CD14-positive monocyte (primary cell): Measurements from ENCODE around the gene GCNA. TPM values are rescaled to one million over a fixed set of nuclear protein-coding genes. Genes with fewer than 3 reads are reported as not detected.

Source experiments
- DNase-seq, 3 donors: peaks; one replicate each; pipeline ENCODE4 v3.0.0-alpha.2; 2011 to 2022
- H2AFZ ChIP-seq: 2 replicates; pipeline ENCODE4 v1.6.0; 2012; ENCODE audit warnings: mild to moderate bottlenecking, low read depth, low read length, inconsistent platforms; ENCODE audit not compliant: insufficient read depth, poor library complexity, severe bottlenecking
- H3K27ac ChIP-seq, 2 donors: 1 replicate in 1 of 2; 2 replicates in 1 of 2; pipeline ENCODE4 v1.5.1; 2012 to 2013; ENCODE audit warnings: low read length in 2 of 2, control low read depth in 1 of 2, inconsistent platforms in 1 of 2, low read depth in 1 of 2, mild to moderate bottlenecking in 1 of 2
- H3K27me3 ChIP-seq, 2 donors: one replicate each; pipeline versions ENCODE4 v1.6.0 to v1.6.1; 2011 to 2013; ENCODE audit warnings: low read length in 2 of 2; ENCODE audit not compliant: control insufficient read depth in 2 of 2, insufficient read depth in 2 of 2
- H3K36me3 ChIP-seq, 2 donors: replicated peaks in 1 of 2; 1 replicate in 1 of 2; 2 replicates in 1 of 2; pipeline versions ENCODE4 v1.5.1 to v1.6.1; 2012 to 2013; ENCODE audit warnings: low read length in 2 of 2, control low read depth in 1 of 2, inconsistent platforms in 1 of 2, mild to moderate bottlenecking in 1 of 2; ENCODE audit not compliant: insufficient read depth in 2 of 2, control insufficient read depth in 1 of 2
- H3K4me1 ChIP-seq, 2 donors: 1 replicate in 1 of 2; 2 replicates in 1 of 2; pipeline versions ENCODE4 v1.5.1 to v1.6.1; 2012 to 2013; ENCODE audit warnings: low read length in 2 of 2, control low read depth in 1 of 2, inconsistent platforms in 1 of 2, mild to moderate bottlenecking in 1 of 2, moderate library complexity in 1 of 2; ENCODE audit not compliant: insufficient read depth in 2 of 2, control insufficient read depth in 1 of 2
- H3K4me2 ChIP-seq: replicated peaks from 2 replicates; pipeline ENCODE3; 2012; ENCODE audit warnings: low read length, moderate library complexity, mild to moderate bottlenecking; ENCODE audit not compliant: poor library complexity, severe bottlenecking; ENCODE audit errors: extremely low read depth
- H3K4me3 ChIP-seq, 3 experiments: fragments of 200-600 bp in 1 of 3; sonication (generic) in 1 of 3; replicated peaks in 1 of 3; 1 replicate in 2 of 3; 2 replicates in 1 of 3; pipeline ENCODE4 v1.5.1; 2011 to 2013; ENCODE audit warnings: low read length in 3 of 3, mild to moderate bottlenecking in 3 of 3, control low read depth in 2 of 3, low read depth in 2 of 3, inconsistent platforms in 1 of 3, moderate library complexity in 1 of 3
- H3K79me2 ChIP-seq: 2 replicates; pipeline ENCODE4 v1.6.0; 2012; ENCODE audit warnings: mild to moderate bottlenecking, control low read depth, inconsistent platforms, low read length, moderate library complexity; ENCODE audit not compliant: insufficient read depth
- H3K9ac ChIP-seq: 2 replicates; pipeline ENCODE4 v1.6.0; 2017; ENCODE audit warnings: low read length, mild to moderate bottlenecking; ENCODE audit not compliant: insufficient read depth, poor library complexity, severe bottlenecking
- H3K9me3 ChIP-seq, 2 donors: replicated peaks in 1 of 2; 1 replicate in 1 of 2; 2 replicates in 1 of 2; pipeline versions ENCODE4 v1.5.1 to v1.6.1; 2012 to 2013; ENCODE audit warnings: low read length in 2 of 2, control low read depth in 1 of 2; ENCODE audit not compliant: control insufficient read depth in 1 of 2, insufficient read depth in 1 of 2
- H4K20me1 ChIP-seq: 2 replicates; pipeline ENCODE4 v1.6.0; 2012; ENCODE audit warnings: mild to moderate bottlenecking, low read length, control low read depth, moderate library complexity; ENCODE audit not compliant: insufficient read depth
- H3K27ac Mint-ChIP-seq, 7 donors: one replicate each; pipeline ENCODE4 v1.8.0; 2020; ENCODE audit warnings: mild to moderate bottlenecking in 7 of 7, mixed read lengths in 7 of 7, moderate library complexity in 6 of 7, inconsistent platforms in 2 of 7
- H3K27me3 Mint-ChIP-seq, 3 donors: one replicate each; pipeline ENCODE4 v1.8.0; 2021 to 2022; ENCODE audit warnings: low read depth in 3 of 3, mild to moderate bottlenecking in 3 of 3, mixed read lengths in 3 of 3, moderate library complexity in 3 of 3, inconsistent platforms in 1 of 3
- H3K36me3 Mint-ChIP-seq, 2 donors: one replicate each; pipeline ENCODE4 v1.8.0; 2020; ENCODE audit warnings: mixed read lengths in 2 of 2, inconsistent platforms in 1 of 2, mild to moderate bottlenecking in 1 of 2
- H3K4me1 Mint-ChIP-seq: one replicate; pipeline ENCODE4 v1.8.0; 2020; ENCODE audit warnings: mild to moderate bottlenecking, mixed read lengths
- H3K4me3 Mint-ChIP-seq, 2 donors: one replicate each; pipeline ENCODE4 v1.8.0; 2020; ENCODE audit warnings: mild to moderate bottlenecking in 2 of 2, mixed read lengths in 2 of 2, moderate library complexity in 1 of 2
- H3K9me3 Mint-ChIP-seq, 7 donors: one replicate each; pipeline ENCODE4 v1.8.0; 2020 to 2022; ENCODE audit warnings: mixed read lengths in 7 of 7, mild to moderate bottlenecking in 6 of 7, moderate library complexity in 6 of 7, inconsistent platforms in 2 of 7
- CTCF ChIP-seq: fragments of 200-600 bp; IDR thresholded peaks from one replicate; pipeline ENCODE4 v1.8.0; 2022; ENCODE audit warnings: antibody characterized with exemption, mild to moderate bottlenecking
- WGBS: methylation state at CpG from one replicate; pipeline ENCODE4 v1.1.5; 2013; ENCODE audit warnings: missing lambda C conversion rate; ENCODE audit not compliant: insufficient coverage; 5-methylcytosine and 5-hydroxymethylcytosine counted together
- intact Hi-C, 2 donors: fragments of 100-400 bp; cut with micrococcal nuclease; formaldehyde crosslinking; loops; one replicate each; pipeline versions ENCODE4 v1.15.0 to v1.15.1; 2023
- polyA plus RNA-seq, 3 donors: library from polyadenylated mRNA; depleted of rRNA in 1 of 3; unstranded in 2 of 3; stranded (reverse) in 1 of 3; fragments of 300-500 nt in 2 of 3; fragments of >200 nt in 1 of 3; fragmentation: Illumina TruSeq in 2 of 3; gene quantifications; 1 replicate in 2 of 3; 2 replicates in 1 of 3; pipeline ENCODE4 v1.2.3, GENCODE V29; 2012 to 2021

The GCNA gene
- polyA plus RNA-seq, 3 donors = 0.26 to 4.7 (median 0.27) TPM

- no peak overlapping the region for H3K4me3 ChIP-seq
- no peak for TF ChIP-seq CTCF
- intact Hi-C loops = no loop called here
- H3K27ac ChIP-seq = no peak overlapping the region
- H3K4me1 ChIP-seq = no peaks in the 10 kb centered on the region
- no peaks in the 10 kb centered on the region for H4K20me1 ChIP-seq
- Mint-ChIP-seq H3K27ac (no peak overlapping the region), H3K36me3 (no peaks in the 10 kb centered on the region), H3K4me3 (no peak overlapping the region), H3K27me3 (peaks cover 2 to 3% (median 2%) of the 10 kb centered on the region in 3 donors), H3K4me1 (peaks cover 6% of the 10 kb centered on the region), H3K9me3 (peaks cover 0 to 5% (median 0%) of the 10 kb centered on the region in 7 donors)
- no peaks in the 10 kb centered on the region for H3K36me3 ChIP-seq
- H3K9me3 ChIP-seq = no peaks in the 10 kb centered on the region
- DNase-seq = no peak
- no peak overlapping the region for H3K4me2 ChIP-seq
- H3K9ac ChIP-seq = no peak overlapping the region
- H3K27me3 ChIP-seq = no peaks in the 10 kb centered on the region
- WGBS = no CpG with 5 or more reads among the region's 2 CpGs
- no peak overlapping the region for H2AFZ ChIP-seq
- H3K79me2 ChIP-seq = no peaks in the 10 kb centered on the region
Observed at GRCh38 chrX:71629467-71629866, 51.2 kb downstream of the GCNA start.

- Histone ChIP-seq H3K9me3 (no peaks in the 10 kb centered on the region), H3K36me3 (no peaks in the 10 kb centered on the region), H3K4me2 (no peak overlapping the region), H3K27ac (no peak overlapping the region), H2AFZ (no peak overlapping the region), H3K4me3 (no peak overlapping the region), H3K79me2 (no peaks in the 10 kb centered on the region), H3K27me3 (no peaks in the 10 kb centered on the region), H4K20me1 (no peaks in the 10 kb centered on the region), H3K9ac (no peak overlapping the region), H3K4me1 (no peaks in the 10 kb centered on the region)
- DNase-seq = no peak
- Mint-ChIP-seq H3K36me3 (no peaks in the 10 kb centered on the region), H3K4me3 (no peak overlapping the region), H3K27ac (no peak overlapping the region), H3K27me3 (peaks cover 0 to under 1% (median under 1%) of the 10 kb centered on the region in 3 donors), H3K4me1 (peaks cover 6% of the 10 kb centered on the region), H3K9me3 (peaks cover 0 to 5% (median 0%) of the 10 kb centered on the region in 7 donors)
- intact Hi-C loops = no loop called here
- no peak for TF ChIP-seq CTCF
- 100% methylated on average over 2 of the region's 10 CpGs for WGBS
Observed at GRCh38 chrX:71632923-71633657, 54.9 kb downstream of the GCNA start.
